T-helper 2 cell treated with Interferon-gamma antibody and Interleukin-4, amounts not matched to agents 100 ng/mL and 5 ng/mL, for 36 hours (primary cell): ENCODE data around the gene LYRM9. TPM values are rescaled to one million over a fixed set of nuclear protein-coding genes. Genes with fewer than 3 reads are reported as not detected.
"Not testable (repeated sequence)": the region's sequence is repeated elsewhere in the genome, so short reads cannot be mapped to it uniquely, and the experiment has no call there.

Experiments used
- intact Hi-C: fragments of 100-400 bp; cut with micrococcal nuclease; formaldehyde crosslinking; loops from one replicate; pipeline ENCODE4 v1.15.1; 2023
- total RNA-seq: library from RNA; stranded (reverse); gene quantifications from 2 replicates; pipeline ENCODE4 v1.2.3, GENCODE V29; 2022

Gene LYRM9
- total RNA-seq, result 2.1 and 3.3 TPM in 2 replicates

DNA sequence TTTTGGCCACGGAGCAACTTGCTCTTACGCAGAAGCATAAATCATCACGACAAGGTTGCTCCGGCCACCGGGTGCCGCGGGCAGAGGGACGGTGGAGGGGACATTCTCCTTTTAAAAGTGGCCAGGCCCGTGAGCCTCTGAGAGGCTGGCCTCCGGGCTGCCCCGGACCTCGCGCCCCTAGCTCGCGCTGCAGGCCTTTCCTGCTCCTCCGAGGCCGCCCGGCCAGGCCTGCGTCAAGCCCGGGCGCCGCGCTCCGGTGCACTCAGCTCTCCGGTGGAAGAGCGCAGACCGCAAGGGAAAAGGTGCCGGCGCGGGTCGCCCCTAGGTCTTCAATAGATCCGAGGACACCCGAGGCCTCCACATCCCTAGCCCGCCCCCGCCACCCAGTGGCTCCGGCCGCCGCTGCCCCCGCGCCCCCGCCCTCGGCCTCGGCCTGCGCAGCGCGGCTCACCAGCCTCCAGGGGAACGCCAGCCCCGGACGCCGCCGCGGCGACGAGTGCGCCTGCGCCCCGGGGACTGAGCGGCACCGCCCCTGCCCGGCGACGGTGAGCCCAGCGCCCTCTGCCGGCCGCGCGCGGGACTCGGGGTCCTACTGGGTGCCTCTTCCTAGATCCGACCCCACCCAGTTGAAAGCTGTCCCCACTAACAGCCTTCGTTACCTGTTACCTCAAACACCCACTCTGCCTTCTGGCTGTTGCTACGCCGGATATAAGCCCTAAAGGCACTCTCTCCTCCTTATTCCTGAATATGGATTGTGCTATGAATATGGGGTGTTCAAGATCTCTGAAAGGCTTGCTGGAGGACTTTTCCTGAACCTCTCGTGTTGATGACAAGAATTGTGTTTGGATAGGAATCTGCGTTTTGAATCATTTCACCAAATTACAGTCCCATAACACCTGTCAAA, at the start of gene LYRM9:
Gene LYRM9, minus strand, starts transcription at position 500 of the 904 bp plus-strand sequence. CDS start 10,671 bp downstream, outside the sequence.
- intact Hi-C loops, result loop anchor here (1.0 to 10.0 kb wide), 4 partner anchors 13 to 362 kb away; no protein-coding TSS in a partner anchor

DNA sequence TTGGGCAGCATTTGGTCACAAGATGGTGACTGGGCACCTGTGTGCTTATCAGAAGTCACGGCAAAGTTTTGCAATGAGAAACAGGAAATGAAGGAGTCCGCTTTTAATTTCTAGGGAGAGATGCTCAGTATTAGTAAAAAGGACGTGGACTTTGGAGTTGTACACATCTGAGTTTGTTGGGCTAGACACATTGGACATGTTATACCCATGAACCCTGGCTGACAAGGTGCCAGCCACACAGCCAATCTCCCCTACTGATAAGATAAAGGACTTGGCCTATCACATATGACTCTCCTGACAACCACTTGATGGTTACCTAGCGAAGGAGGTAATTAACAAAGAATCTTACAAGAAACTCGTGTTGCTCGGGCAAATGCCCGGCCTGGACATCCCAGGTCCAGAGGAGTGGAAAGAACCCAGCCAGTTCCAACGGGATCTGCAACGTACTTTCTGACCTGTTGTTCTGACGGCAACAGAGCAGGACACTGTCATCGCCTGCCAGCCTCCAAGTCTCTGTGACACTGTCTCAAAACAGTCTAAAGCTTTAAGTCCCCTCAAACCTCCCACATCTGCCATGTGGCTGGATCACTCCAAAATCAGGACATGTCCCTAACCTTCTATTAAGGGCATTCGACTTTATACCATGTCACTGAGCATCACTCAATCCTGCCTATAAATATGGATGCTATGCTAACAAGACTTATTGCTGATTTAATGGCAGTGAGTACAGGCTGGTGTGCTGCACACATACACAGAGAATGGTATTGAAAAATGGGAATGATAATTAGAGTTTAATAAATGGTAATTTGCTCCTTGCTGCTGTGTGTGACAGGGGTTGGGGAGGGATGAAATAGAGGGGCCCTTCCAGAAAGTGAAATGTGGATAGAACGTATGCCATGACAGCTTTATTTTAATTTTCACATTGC, 47.6 kb upstream of the LYRM9 start:
- intact Hi-C loops, result no loop called here

DNA sequence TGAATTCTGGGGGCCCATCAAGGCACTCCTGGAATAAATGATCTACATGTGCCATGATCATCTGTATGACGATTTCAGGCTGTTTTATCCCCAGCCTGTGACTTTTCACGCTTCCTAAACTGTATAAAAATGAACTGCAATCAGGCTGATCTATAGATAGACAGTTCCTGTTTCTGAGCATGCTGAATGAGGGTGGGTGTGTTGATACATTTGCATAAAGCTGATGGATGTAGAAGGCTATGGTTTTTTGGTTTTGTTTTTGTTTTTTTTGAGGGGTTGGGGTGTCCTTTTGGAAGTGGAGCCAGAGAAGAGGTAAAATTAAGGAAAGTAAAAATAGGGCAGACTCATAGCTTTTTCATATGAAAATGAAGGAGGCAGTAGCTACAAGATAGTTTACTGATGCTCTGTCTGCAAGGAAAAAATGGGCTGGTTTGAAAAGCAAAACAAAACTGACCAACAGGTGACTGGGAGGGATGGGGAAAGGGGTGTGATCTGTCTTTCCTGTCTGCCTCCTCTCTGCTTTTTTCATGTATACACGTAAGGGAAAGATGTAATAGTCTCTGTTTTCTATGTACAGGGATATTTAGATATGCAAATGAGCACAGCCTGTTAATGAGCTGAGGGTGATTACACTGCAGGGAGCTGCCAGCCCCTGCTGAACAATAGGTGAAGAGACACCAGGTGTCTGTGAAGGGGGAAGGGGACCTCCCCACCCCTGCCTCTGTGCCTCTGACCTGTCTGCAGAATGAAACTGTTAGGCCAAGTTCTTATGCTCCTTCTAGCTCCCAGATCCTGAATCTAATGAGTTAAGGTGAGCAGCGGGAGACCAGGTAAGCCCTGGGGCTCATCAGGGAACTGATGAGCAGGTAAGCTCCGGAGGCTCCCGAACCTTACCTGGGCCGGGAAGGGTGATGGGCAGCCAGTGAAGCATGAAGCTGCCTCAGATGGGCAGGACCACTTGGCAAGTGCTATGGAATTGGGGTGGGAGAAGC, 46.6 kb upstream of the LYRM9 start:
- intact Hi-C loops, result no loop called here

DNA sequence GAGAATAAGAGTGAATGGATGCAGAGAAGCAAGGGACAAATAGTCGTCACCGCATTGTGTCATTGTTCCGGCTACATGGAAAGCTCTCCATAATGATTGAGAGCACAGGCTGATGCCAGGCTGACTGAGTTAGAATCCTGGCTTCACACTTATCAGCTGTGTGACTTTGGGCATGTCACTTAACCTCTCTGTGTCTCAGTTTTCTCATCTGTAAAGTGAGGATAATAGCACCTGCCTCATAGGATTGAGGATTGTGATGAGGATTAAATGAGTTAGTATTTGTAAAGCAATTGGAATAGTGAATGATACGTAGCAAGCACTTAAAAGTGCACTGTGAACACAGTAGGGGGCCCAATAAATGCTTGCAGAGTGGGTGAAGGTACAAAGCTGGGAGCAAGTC, 45.7 kb upstream of the LYRM9 start:
- intact Hi-C loops, result no loop called here

DNA sequence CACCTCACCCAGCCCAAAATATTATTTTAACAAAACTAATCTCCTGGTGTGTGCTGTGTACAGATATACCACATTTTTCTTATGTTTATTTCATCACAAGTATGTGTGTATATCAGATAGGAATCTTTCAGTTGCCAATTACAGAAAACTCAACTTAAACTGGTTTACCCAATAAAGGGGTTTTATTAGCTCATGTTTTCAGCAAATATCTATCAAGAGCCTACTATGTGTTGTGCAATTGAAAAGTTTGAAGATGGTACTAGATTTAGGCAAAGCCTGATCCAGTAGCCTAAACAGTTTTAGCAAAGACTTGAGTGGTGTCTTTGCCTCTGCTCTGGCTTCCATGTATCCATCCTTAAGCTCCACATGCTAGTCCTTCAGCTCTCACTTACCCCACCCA, 45.1 kb upstream of the LYRM9 start:
- intact Hi-C loops, result no loop called here

DNA sequence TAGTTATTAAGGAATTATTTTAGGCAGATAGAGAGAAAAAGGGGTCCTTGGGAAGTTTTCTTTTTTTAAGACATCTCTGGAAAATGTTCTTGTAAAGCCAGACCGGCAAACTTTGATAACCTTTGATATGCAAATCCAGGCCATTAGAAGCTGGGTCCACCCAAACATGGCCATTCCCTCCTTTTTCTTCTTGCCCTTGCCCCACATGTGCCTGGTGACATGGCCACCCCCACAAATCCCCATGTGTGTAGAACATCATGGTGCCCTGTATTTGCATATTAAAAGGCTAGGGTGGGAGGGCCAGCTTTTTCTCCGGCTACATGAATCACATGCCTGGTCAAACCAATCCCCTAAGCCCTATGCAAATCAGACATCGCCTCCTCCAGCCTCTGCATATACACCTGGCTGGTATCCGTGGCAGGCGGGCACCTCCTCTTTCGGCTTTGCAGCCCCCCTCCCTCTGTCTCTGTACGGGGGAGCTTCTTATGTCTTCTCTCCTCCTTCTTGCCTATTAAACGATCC, 43.9 kb upstream of the LYRM9 start:
- intact Hi-C loops, result no loop called here

DNA sequence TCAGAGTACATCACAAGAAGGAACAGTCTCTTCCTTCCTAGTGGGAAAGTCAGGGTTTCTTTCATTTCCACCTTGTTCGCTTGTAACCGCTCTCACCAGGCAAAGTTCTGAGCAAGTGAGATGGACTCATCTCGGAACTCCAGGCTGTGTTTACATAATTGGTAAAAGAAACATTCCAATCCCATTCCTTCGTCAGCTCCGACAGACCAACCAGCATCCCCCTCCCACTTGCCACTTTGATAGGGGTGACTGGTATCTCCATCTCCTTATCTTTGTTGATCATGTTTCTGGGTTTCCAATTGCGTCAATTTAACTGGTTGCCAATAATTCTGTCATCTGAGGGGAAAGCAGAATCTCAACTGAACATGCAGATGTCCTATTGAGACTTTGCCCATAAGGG, 36.8 kb upstream of the LYRM9 start:
- intact Hi-C loops, result no loop called here

DNA sequence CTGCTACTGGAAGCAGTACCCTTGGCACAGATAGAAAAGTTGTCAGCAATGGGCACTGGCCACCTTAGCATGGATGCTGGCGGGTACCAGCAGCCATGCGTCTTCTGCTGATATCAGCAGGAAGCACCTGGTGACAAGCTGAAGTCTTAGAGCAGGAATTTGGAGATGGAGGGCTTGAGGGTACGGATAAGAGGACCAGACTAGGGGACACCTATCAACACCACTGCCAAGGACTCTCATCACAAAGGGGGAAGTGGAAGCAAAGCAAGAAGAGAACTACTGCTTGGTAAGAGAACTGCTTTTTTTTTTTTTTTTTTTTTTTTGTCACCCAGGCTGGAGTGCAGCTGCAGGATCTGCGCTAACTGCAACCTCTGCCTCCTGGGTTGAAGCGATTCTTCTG, 35.4 kb upstream of the LYRM9 start:
- intact Hi-C loops, result no loop called here

DNA sequence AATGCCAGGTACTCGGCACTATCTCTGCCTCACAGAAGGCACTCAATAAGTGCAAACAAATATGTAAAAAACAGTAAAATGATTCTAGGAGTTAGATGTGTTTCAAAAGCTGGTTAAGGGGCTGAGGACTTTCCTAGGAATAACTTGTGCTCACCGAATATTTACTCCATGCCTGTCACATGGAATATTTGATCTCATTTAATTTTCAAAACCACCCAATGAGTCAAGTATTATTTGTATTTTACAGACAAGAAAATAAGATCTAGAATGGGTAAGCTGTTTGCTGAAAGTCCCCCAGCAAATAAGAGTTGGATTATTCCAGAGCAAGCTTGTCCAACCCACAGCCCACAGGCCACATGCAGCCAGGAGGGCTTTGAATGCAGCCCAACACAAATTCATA, 34.6 kb upstream of the LYRM9 start:
- intact Hi-C loops, result no loop called here

DNA sequence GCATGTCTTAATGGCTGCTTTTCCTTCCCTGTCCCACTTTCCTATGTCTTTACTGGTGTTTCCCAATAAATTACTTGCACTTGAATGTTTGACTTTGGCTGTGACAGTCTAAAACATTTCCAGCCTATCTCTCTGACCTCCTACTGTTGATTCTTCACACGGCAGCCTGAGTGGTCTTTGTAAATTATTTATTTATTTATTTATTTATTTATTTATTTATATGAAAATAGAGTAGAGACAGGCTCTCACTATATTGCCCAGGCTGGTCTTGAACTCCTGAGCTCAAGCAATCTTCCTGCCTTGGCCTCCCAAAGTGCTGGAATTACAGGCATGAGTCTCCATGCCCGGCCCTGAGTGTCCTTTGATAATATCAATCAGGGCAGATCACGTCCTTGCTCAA, 28.4 kb upstream of the LYRM9 start:
- intact Hi-C loops, result no loop called here

DNA sequence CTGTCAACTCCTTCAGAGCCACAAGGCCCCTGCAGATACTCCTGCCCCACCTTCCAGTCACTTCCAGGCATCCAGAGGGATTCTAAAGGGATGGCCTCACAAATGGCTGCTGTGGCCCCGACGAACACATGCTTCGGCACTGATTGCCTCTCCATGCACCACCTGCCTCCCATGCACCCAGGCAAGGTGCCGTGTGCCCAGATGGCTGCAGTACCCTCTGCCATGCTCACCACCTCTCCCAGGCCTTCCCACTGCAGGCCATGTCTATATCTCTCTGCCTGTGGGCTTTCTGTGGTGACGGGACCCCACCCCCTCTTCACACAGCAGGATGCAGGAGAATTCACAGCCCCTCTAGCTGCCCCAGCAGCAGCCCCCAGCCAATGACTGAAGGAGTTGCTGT, 27.9 kb upstream of the LYRM9 start:
- intact Hi-C loops, result no loop called here

DNA sequence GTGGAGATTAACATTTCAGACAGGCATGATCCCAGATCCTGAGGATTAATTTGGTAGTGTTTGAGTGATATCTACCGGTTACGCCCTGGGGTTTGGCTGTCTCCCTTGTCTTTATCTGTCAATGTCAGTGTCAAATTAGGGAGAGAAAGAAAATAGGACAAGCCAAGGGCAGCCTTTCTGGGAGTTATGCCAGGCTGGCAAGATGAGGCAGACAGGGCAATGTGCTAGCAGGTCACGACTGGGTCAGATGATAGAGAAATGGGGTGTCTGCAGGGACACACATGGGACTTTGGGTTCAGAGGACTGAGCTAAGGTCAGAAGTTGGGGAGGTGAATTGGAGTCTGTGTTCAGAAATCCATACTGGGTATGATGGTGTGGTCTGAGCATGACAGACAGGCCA, 27.4 kb upstream of the LYRM9 start:
- intact Hi-C loops, result no loop called here

DNA sequence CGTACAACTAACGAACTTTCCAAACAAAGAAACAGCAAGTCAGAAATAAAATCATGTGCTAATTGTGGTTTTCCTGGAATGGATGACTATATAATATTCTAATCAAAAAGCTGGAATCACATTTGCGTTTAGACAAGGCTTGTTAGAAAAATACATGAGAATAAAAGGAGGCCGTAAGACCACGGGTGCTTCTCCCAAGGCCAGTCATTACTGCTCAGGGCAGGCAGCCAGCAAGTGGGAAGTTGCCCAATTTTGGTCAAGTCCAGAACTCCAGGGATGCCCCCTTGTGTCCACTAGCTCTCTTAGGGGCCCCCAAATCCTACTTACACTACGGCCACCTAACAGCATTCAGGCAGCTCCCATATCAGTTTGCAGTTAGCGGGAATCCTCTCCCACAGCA, 25.9 kb upstream of the LYRM9 start:
- intact Hi-C loops, result no loop called here

DNA sequence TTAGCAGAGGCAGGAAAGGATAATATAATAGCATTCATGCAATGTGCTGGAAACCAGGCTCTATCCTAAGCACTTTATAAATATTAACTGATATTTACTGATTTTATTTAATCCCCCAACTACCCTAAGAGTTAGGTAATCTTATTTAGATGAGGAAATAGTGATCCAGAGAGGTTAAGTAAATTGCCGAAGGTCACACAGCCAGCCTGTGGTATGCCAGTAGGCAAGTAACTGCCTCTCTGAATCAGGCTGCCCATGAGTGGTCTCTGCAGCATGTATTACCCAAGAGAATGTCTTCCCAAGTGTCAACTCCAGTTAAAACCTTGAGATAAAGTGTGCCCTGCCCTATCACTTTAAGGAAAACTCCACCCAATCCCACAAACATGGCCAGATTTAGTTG, 25.3 kb upstream of the LYRM9 start:
- intact Hi-C loops, result no loop called here

DNA sequence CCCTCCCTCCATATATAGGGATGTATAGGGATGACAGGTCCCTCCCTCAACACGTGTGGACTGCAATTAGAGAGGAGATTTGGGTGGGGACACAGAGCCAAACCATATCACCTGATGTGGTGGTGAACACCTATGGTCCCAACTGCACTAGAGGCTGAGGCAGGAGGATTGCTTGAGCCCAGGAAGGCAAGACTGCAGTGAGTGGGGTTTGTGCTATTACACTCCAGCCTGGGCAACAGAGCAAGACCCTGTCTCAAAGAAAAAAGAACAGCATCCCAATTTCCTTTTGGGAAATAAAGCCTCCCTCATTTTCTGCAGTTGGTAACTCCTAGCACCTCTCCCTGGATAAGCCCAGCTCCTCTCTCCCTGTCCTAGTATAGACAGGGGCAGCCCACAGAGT, 23.8 kb upstream of the LYRM9 start:
- intact Hi-C loops, result no loop called here

DNA sequence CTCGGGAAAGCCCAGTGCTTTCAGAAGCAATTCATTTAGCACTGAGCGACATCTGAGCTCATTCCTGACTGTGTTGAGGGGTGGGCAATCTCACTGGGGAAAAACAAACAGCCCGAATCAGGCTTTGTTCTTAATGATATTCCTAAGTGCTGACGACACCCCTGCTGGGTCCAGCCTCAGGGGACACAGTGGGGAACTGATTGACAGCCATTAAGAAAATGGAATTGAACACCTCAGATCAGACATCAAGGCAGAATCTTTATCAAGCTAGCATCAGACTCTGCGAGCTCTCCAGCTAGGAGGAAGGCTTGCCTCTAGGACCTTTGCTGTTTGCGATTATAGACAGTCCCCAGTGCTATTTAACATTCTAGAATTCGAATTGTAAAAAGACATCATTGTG, 22.5 kb upstream of the LYRM9 start:
- intact Hi-C loops, result no loop called here

DNA sequence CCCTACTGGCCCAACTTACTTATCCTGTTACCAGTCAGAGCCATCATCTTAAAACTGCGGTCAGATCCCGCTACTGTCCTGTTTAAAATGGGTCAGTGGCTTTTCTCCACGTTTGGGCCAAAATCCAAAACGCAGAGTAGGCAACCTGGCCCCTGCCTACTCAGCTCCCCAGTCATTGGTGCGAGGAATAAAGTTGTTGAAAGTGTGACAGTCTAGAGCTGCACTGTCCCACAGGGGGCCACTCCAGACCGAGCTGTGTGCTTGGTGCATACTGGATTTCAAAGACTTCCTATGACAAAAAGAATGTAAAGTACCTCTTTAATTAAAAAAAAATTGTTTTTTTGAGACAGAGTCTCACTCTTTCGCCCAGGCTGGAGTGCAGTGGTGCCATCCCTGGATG, 21.2 kb upstream of the LYRM9 start:
- intact Hi-C loops, result no loop called here

DNA sequence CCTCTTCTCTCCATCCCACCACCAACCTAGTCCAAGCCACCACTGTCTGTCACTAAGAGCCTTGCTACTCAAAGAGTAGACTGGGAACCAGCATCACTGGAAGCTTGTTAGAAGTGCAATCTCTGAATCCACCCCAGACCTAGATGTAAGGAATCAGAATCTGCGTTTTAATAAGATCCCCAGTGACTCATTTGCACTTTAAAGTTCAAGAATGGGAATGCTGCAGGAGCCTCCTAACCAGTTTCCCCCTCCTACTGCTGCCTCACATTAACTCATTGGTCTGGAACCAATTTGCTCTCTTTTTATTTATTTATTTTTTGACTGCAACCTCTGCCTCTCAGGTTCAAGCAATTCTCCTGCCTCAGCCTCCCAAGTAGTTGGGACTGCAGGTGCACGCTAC, 19.8 kb upstream of the LYRM9 start:
- intact Hi-C loops, result no loop called here

DNA sequence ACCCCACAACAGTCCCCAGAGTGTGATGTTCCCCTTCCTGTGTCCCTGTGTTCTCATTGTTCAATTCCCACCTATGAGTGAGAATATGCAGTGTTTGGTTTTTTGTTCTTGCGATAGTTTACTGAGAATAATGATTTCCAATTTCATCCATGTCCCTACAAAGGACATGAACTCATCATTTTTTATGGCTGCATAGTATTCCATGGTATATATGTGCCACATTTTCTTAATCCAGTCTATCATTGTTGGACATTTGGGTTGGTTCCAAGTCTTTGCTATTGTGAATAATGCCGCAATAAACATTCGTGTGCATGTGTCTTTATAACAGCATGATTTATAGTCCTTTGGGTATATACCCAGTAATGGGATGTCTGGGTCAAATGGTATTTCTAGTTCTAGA, 19.1 kb upstream of the LYRM9 start:
- intact Hi-C loops, result not testable (repeated sequence)

DNA sequence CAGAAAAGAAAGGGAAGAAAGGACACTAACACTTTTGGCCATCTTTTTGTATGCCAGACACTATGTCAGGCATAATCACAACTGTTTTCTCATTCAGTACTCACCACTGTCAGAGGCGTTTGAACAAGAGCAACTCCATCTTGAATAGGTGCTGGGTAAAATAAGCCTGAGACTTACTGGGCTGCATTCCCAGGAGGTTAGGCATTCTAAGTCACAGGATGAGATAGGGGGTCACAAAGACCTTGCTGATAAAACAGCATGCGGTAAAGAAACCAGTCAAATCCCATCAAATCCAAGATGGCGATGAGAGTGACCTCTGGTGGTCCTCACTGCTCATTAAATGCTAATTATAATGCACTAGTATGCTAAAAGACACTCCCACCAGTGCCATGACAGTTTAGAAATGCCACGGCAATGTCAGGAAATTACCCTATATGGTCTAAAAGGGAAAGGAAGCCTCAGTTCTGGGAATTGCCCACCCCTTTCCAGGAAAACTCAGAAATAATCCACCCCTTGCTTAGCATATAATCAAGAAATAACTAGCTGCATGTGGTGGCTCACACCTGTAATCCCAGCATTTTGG, 14.9 kb upstream of the LYRM9 start:
- intact Hi-C loops, result no loop called here
